UCSD-AML1 (cell line): ENCODE data around the gene LAMC2.

Source experiments
- DNase-seq: peaks from one replicate; lab custom pipeline; 2025; ENCODE audit not compliant: unreplicated experiment; lab: John Stamatoyannopoulos, UW

Gene LAMC2

DNA sequence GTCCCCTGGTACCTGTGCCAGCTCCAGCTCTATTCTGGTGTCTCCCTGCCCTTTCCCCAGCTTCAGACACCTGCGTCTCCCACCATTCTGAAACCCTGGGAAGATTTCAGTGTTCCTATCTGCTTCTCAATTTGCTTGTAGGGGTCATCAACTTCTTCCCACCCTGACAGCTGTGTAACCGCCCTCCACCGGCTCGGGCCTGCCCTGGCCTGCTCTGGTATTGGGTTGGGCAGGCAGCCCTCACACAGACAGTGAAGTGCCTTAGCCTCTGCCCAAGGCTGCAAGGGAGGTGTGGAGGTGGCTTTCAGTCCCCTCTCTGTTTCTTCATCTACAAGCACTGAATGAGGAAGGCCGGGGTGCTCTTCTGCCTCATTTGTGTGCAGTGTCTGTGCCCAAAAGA, 97.2 kb downstream of the LAMC2 start:
- DNase-seq: no peak

DNA sequence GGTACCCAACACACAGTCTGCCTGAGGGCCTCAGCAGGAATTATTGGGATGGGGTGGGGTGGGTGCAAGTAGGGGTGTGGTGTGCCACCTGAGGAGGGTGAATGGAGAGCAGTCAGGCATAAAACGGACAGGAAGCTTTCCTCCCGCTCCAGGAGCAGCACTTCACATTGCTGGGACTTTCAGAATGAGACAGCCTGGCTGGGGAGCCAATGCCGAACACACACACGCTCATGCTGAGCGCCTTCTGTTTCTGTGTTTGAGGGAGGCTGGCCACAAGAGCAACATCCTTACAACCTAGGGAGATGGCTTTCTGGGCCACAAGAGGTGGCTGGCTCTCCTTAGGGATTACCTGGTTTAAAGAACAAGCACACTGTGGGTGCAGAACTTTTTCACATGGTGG, 98.0 kb downstream of the LAMC2 start:
- DNase-seq: no peak

DNA sequence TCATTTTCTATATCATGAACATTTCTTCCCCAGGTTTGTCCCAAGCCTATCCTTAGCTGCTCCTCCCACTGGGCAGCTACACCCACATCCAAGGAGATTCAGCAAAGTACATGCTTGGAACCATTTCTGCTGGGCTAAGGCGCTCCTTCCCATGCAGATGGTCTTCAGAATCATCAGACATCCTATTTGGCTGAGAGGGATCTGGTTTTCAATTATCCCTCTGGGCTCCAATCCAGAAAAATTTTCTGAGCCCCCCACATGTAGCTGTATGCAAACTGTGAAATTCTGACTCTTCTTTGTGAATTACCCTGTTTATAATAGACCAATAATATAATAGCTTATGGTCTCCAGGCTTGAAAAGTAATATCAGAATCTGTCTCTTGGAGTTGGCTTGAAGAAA, 99.2 kb downstream of the LAMC2 start:
- DNase-seq: no peak

GRCh38 chr1:183285746-183286145, 99.7 kb downstream of the LAMC2 start:
- DNase-seq: no peak

DNA sequence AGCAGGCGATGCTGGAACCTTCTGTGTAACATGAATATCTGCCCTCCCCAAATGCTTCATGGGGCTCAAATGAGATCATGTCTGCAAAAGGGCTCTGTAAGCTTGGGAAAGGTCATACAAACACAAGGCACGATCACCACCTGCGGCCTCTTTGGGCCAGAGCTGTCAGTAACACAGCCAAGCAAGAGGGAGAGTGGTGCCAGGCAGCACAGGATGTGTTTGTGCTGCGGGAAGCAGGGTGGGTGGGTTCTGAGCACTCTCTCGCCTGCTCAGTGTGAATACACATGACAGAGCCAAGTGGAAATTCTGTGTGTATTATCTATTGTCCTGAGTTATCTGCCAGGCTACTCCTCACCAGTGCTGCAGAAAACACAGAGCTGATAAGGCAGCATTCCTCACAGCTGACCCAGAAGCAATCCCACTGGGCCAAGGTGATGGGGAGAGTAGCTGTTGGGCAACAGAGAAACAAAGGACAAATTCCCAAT, 101.2 kb downstream of the LAMC2 start:
- no peak for DNase-seq

DNA sequence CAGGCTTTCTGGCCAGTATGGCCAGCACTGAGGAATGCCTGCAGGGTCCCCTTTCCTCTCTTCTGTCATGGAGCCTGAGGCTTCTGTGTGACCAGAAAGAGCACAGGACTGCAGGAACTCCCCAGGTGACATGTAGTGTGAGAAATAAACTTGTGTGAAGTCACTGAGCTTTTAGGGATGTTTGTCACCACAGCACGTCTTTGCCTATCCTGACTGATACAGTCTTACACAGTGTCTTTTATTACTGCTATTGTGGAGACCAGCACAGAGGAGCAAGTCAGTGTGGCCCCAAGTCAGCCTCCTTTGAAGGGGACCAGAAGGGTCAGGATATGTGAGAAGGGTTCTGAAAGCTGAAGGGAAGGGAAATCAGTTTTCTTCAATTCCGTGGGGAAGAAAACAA, 102.5 kb downstream of the LAMC2 start:
- DNase-seq: no peak

DNA sequence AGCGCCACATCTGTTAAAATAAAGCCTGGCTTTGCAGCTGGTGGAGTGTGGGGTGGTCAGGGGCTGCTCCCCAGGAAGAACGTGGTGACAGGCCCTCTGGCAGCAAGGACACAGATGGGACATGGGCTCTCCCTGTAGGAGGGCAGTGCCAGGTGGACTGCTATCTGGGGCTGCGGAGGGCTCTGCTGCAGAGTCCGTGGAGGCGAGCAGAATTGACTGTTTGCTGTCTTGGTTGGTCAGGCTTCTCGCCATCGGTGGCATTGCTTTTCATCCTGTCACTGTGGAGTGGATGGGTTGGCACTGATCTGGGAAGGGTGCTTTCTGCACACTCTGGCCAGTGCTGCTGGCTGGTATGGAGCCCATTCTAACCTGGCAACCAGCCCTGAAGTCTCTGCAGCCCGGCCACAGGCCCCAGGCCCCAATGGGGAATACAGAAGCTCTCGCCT, 103.0 kb downstream of the LAMC2 start:
- no peak for DNase-seq

DNA sequence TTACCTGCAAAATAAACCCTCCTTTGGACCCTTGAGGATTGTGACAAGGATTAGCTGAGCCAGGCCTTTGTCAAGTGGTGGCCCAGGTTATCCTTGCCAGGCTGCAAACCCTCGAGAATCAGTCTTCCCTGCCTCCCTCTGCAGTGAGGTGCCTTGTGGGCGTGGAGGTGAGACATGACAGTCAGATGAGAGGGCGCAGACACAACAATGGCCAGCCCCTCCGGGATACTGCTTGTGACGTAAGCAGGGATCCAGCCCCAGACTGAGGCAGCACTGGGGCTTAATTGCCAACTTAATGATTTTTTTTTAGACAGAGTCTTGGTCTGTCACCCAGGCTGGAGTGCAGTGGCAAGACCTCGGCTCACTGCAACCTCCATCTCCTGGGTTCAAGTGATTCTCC, 104.6 kb downstream of the LAMC2 start:
- DNase-seq: no peak

- DNase-seq: no peak
Observed at GRCh38 chr1:183291216-183291762, 105.2 kb downstream of the LAMC2 start.

- DNase-seq: no peak
Observed at GRCh38 chr1:183291802-183292514, 105.9 kb downstream of the LAMC2 start.

- DNase-seq: no peak
Observed at GRCh38 chr1:183293241-183293640, 107.2 kb downstream of the LAMC2 start.

GRCh38 chr1:183293876-183294275, 107.8 kb downstream of the LAMC2 start:
- DNase-seq: no peak
